LNCaP clone FGC (cell line): ENCODE results near the gene ISOC2.

ENCODE experiments used
- DNase-seq: peaks from one replicate; pipeline ENCODE4 v3.0.0-alpha.2; 2011; ENCODE audit warnings: low read depth
- H3K4me3 ChIP-seq: 2 replicates; pipeline ENCODE4 v1.5.1; 2011; ENCODE audit warnings: mild to moderate bottlenecking, low read depth, low read length, control low read depth
- CTCF ChIP-seq: IDR thresholded peaks from 2 replicates; pipeline ENCODE4 v1.5.1; 2012; ENCODE audit warnings: mild to moderate bottlenecking; ENCODE audit not compliant: control insufficient read depth, insufficient read depth; ENCODE audit errors: extremely low read depth

The ISOC2 gene

GRCh38 chr19:55466241-55466614 is 4.8 kb upstream of the ISOC2 start:
- DNase-seq: no peak
- H3K4me3 ChIP-seq: no peak overlapping the region
- no peak for TF ChIP-seq CTCF

GRCh38 chr19:55465460-55466240 is 4.2 kb upstream of the ISOC2 start:
- DNase-seq: no peak
- TF ChIP-seq CTCF: no peak
- no peak overlapping the region for H3K4me3 ChIP-seq

- no peak for TF ChIP-seq CTCF
- DNase-seq: no peak
- H3K4me3 ChIP-seq: no peak within 1 kb of the TSS
These were observed 3.2 kb upstream of the ISOC2 start, which contains the start of gene C19orf85 for GRCh38 chr19:55464662-55465054. Gene C19orf85 (minus strand): TSS chr19:55464751. CDS start chr19:55464554, 197 bp downstream.

- DNase-seq: no peak
- TF ChIP-seq CTCF: no peak
- no peak overlapping the region for H3K4me3 ChIP-seq
These were observed 2.7 kb upstream of the ISOC2 start for GRCh38 chr19:55464039-55464661.

GRCh38 chr19:55463583-55464031 is 2.2 kb upstream of the ISOC2 start:
- TF ChIP-seq CTCF: no peak
- no peak overlapping the region for H3K4me3 ChIP-seq
- no peak for DNase-seq

GRCh38 chr19:55462722-55463121 is 1.3 kb upstream of the ISOC2 start:
- no peak for DNase-seq
- no peak for TF ChIP-seq CTCF
- H3K4me3 ChIP-seq: no peak overlapping the region; the same call in 1 of the 2 replicates
